Measurements from ENCODE around the gene SH3RF3.

GRCh38 chr2:109256921-109257320 is 127.9 kb downstream of the SH3RF3 start:
- TF ChIP-seq GATA2 (IDR thresholded peaks at IDR 0.05; ENCODE audit: low read depth, low read length), result no peak
- TF ChIP-seq GATA3 (IDR thresholded peaks at IDR 0.05; ENCODE audit: low read depth, low read length), result no peak
